ENCODE data around the gene OTUD7B.

OTUD7B gene

DNA sequence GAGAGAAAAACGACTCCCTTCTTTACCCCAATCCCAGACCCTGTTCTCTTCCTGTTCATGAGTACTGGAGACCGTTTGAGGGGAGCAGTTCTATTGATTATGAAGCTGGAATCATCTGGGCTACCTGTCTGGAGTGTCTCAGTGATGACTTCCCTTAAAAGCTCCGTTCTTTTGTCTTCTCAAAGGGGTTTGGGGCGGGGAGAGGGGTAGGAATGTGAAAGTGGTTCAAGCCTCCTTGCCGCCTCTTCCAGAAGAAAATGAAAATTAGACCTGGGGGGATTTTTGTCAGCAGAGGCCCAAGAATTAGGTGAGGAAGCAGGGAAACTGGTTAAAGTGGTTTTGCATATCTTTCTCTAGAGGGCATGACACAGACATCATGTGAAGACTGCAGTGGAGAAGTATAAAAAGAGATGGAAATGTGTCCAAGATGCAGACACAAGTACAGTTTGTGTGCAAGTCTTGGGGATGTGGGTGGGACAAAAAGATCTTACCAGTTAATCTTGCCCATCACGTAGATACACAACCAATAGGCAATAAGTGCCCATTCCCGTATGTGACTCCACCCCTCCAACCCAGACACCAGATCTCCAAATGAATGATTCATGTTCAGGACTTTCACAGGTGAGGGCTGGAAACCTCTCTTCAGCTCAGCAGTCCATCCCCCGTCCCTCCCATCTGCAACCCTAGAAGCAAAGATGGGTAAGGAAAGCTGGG, 73.4 kb downstream of the OTUD7B start (continued):
- TF ChIP-seq, protein P1, sequence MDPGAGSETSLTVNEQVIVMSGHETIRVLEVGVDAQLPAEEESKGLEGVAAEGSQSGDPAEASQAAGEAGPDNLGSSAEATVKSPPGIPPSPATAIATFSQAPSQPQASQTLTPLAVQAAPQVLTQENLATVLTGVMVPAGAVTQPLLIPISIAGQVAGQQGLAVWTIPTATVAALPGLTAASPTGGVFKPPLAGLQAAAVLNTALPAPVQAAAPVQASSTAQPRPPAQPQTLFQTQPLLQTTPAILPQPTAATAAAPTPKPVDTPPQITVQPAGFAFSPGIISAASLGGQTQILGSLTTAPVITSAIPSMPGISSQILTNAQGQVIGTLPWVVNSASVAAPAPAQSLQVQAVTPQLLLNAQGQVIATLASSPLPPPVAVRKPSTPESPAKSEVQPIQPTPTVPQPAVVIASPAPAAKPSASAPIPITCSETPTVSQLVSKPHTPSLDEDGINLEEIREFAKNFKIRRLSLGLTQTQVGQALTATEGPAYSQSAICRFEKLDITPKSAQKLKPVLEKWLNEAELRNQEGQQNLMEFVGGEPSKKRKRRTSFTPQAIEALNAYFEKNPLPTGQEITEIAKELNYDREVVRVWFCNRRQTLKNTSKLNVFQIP (CRISPR knock-in tag; IDR thresholded peaks at IDR 0.05; ENCODE audit: borderline replicate concordance, low read depth) = no peak

DNA sequence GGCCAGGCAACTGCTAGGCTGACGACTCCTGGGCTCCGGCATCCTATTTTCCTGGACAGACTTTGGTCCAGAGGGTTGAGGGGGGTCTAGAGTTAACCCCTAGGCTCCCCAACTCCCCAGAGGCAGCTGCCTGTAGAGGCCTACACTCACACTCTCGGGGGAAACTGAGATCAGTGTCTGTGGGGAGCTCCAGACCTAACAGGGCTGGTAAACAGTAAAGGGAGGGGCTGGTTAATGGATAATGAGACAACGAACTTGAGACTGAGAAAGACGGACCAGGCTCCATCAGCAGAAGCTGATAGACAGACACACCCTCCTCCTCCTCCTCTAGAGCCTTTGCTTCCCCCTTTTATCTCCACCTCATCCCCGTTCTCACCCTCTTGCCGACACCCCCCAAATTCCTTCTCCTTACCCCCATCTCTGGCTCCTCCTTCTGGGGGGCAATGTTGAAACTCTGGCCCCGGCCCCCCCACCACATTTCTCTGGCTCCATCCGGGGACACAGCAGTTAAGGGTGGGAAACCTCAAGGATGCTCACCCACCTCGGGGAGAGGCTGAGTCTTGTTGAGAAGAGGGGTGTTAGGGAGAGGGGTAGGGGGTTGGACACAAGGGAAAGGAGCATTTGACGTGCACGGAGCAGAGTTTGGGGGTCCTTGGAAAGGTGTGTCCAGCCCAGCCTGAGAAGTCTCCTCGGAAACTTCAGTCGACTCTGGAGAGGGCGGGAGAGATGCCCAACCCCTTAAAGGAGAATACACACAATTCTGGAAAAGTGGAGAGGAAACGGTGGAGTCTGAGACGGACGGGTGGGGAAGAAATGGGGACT, 74.1 kb downstream of the OTUD7B start, which contains the start of gene MTMR11:
TSS of gene MTMR11 (minus strand) at position 710 of the 822 bp plus-strand sequence. CDS start at position 478, 232 bp downstream.
- ATAC-seq = peak; percentile 68

DNA sequence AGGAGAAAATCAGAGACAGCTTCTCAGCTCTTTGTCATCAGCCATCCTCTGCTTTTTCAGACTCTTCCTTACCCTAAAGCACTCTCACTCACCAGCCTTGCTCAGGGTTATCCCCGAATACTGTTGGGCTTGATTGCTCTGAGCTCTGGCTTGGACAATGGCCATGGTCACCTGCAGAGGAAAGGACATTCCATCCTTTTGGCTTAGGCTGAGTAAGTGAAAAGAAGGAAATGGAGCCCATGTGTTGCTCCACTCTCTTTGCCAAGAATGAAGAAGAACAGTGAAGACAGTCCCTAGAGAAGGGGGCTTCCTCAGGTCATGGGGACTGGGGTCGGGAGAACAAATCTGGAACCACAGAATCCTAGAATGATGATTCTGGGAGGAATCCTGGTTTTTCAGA, 76.2 kb downstream of the OTUD7B start:
- ATAC-seq = no peak
- TF ChIP-seq TCF4 (CRISPR knock-in tag; IDR thresholded peaks at IDR 0.05; ENCODE audit: borderline replicate concordance) = no peak
- TF ChIP-seq, protein P2, sequence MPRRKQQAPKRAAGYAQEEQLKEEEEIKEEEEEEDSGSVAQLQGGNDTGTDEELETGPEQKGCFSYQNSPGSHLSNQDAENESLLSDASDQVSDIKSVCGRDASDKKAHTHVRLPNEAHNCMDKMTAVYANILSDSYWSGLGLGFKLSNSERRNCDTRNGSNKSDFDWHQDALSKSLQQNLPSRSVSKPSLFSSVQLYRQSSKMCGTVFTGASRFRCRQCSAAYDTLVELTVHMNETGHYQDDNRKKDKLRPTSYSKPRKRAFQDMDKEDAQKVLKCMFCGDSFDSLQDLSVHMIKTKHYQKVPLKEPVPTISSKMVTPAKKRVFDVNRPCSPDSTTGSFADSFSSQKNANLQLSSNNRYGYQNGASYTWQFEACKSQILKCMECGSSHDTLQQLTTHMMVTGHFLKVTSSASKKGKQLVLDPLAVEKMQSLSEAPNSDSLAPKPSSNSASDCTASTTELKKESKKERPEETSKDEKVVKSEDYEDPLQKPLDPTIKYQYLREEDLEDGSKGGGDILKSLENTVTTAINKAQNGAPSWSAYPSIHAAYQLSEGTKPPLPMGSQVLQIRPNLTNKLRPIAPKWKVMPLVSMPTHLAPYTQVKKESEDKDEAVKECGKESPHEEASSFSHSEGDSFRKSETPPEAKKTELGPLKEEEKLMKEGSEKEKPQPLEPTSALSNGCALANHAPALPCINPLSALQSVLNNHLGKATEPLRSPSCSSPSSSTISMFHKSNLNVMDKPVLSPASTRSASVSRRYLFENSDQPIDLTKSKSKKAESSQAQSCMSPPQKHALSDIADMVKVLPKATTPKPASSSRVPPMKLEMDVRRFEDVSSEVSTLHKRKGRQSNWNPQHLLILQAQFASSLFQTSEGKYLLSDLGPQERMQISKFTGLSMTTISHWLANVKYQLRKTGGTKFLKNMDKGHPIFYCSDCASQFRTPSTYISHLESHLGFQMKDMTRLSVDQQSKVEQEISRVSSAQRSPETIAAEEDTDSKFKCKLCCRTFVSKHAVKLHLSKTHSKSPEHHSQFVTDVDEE (CRISPR knock-in tag; IDR thresholded peaks at IDR 0.05) = no peak
- TF ChIP-seq, protein P3, sequence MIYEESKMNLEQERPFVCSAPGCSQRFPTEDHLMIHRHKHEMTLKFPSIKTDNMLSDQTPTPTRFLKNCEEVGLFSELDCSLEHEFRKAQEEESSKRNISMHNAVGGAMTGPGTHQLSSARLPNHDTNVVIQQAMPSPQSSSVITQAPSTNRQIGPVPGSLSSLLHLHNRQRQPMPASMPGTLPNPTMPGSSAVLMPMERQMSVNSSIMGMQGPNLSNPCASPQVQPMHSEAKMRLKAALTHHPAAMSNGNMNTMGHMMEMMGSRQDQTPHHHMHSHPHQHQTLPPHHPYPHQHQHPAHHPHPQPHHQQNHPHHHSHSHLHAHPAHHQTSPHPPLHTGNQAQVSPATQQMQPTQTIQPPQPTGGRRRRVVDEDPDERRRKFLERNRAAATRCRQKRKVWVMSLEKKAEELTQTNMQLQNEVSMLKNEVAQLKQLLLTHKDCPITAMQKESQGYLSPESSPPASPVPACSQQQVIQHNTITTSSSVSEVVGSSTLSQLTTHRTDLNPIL (CRISPR knock-in tag; IDR thresholded peaks at IDR 0.05; ENCODE audit: low read depth) = no peak
- TF ChIP-seq ESRRG (CRISPR knock-in tag; IDR thresholded peaks at IDR 0.05) = no peak
- no peak for TF ChIP-seq ISL1 (CRISPR knock-in tag; IDR thresholded peaks at IDR 0.05)
- no peak for TF ChIP-seq ZFP30 (CRISPR knock-in tag; IDR thresholded peaks at IDR 0.05)
- TF ChIP-seq ZNF8 (CRISPR knock-in tag; IDR thresholded peaks at IDR 0.05) = no peak
- no peak for TF ChIP-seq CSDC2 (CRISPR knock-in tag; IDR thresholded peaks at IDR 0.05)
- TF ChIP-seq ZNF70 (CRISPR knock-in tag; IDR thresholded peaks at IDR 0.05) = no peak
- no peak for TF ChIP-seq ARNTL (CRISPR knock-in tag; IDR thresholded peaks at IDR 0.05; ENCODE audit: borderline replicate concordance, low read depth)
- TF ChIP-seq, protein P1 (CRISPR knock-in tag; IDR thresholded peaks at IDR 0.05; ENCODE audit: borderline replicate concordance, low read depth) = no peak

More for the DNA sequence above, 74.1 kb downstream of the OTUD7B start, which contains the start of gene MTMR11:
- TF ChIP-seq ARNTL (CRISPR knock-in tag; IDR thresholded peaks at IDR 0.05; ENCODE audit: borderline replicate concordance, low read depth) (no peak), TOX (CRISPR knock-in tag; IDR thresholded peaks at IDR 0.05; ENCODE audit: borderline replicate concordance) (peak; percentile 15; the same call in 1 of the 2 replicates)

DNA sequence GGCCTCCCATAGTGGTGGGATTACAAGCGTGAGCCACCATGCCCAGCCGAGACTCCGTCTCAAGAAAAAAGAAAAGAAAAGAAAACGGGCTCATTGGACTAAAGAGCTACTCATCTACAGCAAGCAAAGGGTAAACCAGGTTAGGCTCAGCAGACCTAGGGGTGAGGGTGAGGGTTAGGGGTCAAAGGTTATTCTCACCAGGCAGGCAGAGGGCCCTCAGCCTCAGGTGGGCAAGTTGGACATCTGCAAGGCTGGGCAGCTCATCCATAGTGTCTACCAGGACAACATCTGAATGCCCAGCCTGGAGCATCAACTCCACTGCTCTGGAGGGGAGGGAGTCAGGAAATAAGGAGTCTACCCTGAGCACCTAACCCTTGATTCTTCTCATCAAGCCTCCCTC, 77.3 kb downstream of the OTUD7B start:
- ATAC-seq = no peak
- TF ChIP-seq OSR1 (CRISPR knock-in tag; IDR thresholded peaks at IDR 0.05) = no peak

DNA sequence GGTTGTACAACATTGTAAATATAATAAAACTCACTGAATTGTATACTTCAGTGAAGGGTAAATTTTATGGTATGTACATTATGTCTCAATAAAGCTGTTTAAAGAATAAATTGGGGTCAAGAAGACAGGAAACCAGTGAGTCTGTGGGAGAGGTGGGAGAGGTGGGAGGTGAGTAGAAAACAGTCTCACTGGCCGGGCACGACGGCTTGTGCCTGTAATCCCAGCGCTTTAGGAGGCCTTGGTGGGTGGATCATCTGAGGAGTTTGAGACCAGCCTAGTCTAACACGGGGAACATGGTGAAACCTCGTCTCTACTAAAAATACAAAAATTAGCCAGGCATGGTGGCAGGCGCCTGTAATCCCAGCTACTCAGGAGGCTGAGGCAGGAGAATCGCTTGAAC, 78.1 kb downstream of the OTUD7B start:
- no peak for ATAC-seq
- TF ChIP-seq GLIS3 (CRISPR knock-in tag; IDR thresholded peaks at IDR 0.05) = no peak
- no peak for TF ChIP-seq ISL1 (CRISPR knock-in tag; IDR thresholded peaks at IDR 0.05)
- no peak for TF ChIP-seq ESRRG (CRISPR knock-in tag; IDR thresholded peaks at IDR 0.05)
- TF ChIP-seq, protein P1 (CRISPR knock-in tag; IDR thresholded peaks at IDR 0.05; ENCODE audit: borderline replicate concordance, low read depth) = no peak
- TF ChIP-seq ZFP3 (CRISPR knock-in tag; IDR thresholded peaks at IDR 0.05) = no peak
- TF ChIP-seq, protein P3 (CRISPR knock-in tag; IDR thresholded peaks at IDR 0.05; ENCODE audit: low read depth) = no peak
- TF ChIP-seq SNAI2 (CRISPR knock-in tag; IDR thresholded peaks at IDR 0.05) = no peak
- no peak for TF ChIP-seq RARB (CRISPR knock-in tag; IDR thresholded peaks at IDR 0.05)
- TF ChIP-seq PPARA (CRISPR knock-in tag; IDR thresholded peaks at IDR 0.05; ENCODE audit: borderline replicate concordance) = no peak
- no peak for TF ChIP-seq BACH2 (CRISPR knock-in tag; IDR thresholded peaks at IDR 0.05; ENCODE audit: borderline replicate concordance)
- no peak for TF ChIP-seq ZNF8 (CRISPR knock-in tag; IDR thresholded peaks at IDR 0.05)
- no peak for TF ChIP-seq ARNTL (CRISPR knock-in tag; IDR thresholded peaks at IDR 0.05; ENCODE audit: borderline replicate concordance, low read depth)
- TF ChIP-seq CSDC2 (CRISPR knock-in tag; IDR thresholded peaks at IDR 0.05) = no peak
- no peak for TF ChIP-seq ZFP30 (CRISPR knock-in tag; IDR thresholded peaks at IDR 0.05)
